GM12878 (cell line): ENCODE data around the gene SLC4A1. TPM values are rescaled to one million over a fixed set of nuclear protein-coding genes. Genes with fewer than 3 reads are reported as not detected.
A peak's percentile ranks its signal among the peaks of the same experiment; 100 is the strongest.

Experiments
- ATAC-seq: fragments of 200-7000 bp; cut with Tn5 transposase; 3 replicates; pipeline ENCODE4 v1.9.1; 2020; ENCODE audit warnings: mild to moderate bottlenecking, moderate library complexity
- BruUV-seq: library from RNA; stranded (reverse); fragments of 400-500 nt; replicated peaks from 2 replicates; lab custom pipeline; 2021; lab: Mats Ljungman, UMichigan
- CTCF ChIA-PET: fragments of 300-600 bp; sonication (Branson Sonifier 250); formaldehyde crosslinking; extraction: SDS; loops from one replicate; lab custom pipeline; 2021; ENCODE audit warnings: inconsistent platforms; lab: Yijun Ruan, JAX
- POLR2A ChIA-PET: fragments of 350-600 bp; formaldehyde crosslinking; extraction: SDS; loops from one replicate; lab custom pipeline; 2021; ENCODE audit warnings: inconsistent platforms; lab: Charles Lee
- RAD21 ChIA-PET: fragments of 300-600 bp; sonication (Branson Sonifier 250); formaldehyde crosslinking; loops from one replicate; lab custom pipeline; 2023; ENCODE audit warnings: antibody characterized with exemption; ENCODE audit not compliant: unreplicated experiment; lab: Charles Lee
- SMC1A ChIA-PET: fragments of 300-600 bp; sonication (Branson Sonifier 250); formaldehyde crosslinking; loops from one replicate; lab custom pipeline; 2023; ENCODE audit not compliant: unreplicated experiment, uncharacterized antibody; lab: Charles Lee
- DNase-seq: peaks from one replicate; pipeline ENCODE4 v3.0.0-alpha.2; 2011; ENCODE audit warnings: low read depth, low spot score
- FAIRE-seq: peaks from 3 replicates; lab custom pipeline; 2011; peaks lifted over from hg19 to GRCh38; lab: Jason Lieb, UNC
- H2AFZ ChIP-seq: 2 replicates; pipeline ENCODE4 v1.6.0; 2011; ENCODE audit warnings: low read depth, low read length, control low read depth; ENCODE audit not compliant: control insufficient read depth
- H3K27ac ChIP-seq: 2 replicates; pipeline ENCODE4 v1.5.1; 2011; ENCODE audit warnings: control low read depth; ENCODE audit not compliant: control insufficient read depth, insufficient read depth
- H3K27me3 ChIP-seq, 2 experiments: replicated peaks in 1 of 2; 2 replicates each; pipeline versions ENCODE4 v1.6.0 to v1.6.1; 2011; ENCODE audit warnings: low read length in 1 of 2; ENCODE audit not compliant: control insufficient read depth in 2 of 2, insufficient read depth in 2 of 2
- H3K36me3 ChIP-seq, 2 experiments: 2 replicates each; pipeline ENCODE4 v1.5.1; 2011; ENCODE audit warnings: low read length in 1 of 2; ENCODE audit not compliant: control insufficient read depth in 2 of 2, insufficient read depth in 2 of 2
- H3K4me1 ChIP-seq: 2 replicates; pipeline ENCODE4 v1.6.1; 2011; ENCODE audit warnings: mild to moderate bottlenecking, low read length, moderate library complexity, mixed read lengths; ENCODE audit not compliant: control insufficient read depth, insufficient read depth
- H3K4me2 ChIP-seq: 2 replicates; pipeline ENCODE4 v1.6.0; 2011; ENCODE audit warnings: control low read depth; ENCODE audit not compliant: control insufficient read depth, insufficient read depth
- H3K4me3 ChIP-seq: fragments of 200-600 bp; sonication (generic); 2 replicates; pipeline ENCODE4 v1.5.1; 2016
- H3K79me2 ChIP-seq: 2 replicates; pipeline ENCODE4 v1.6.0; 2011; ENCODE audit warnings: low read length; ENCODE audit not compliant: control insufficient read depth, insufficient read depth
- H3K9ac ChIP-seq: 2 replicates; pipeline ENCODE4 v1.8.0; 2011; ENCODE audit warnings: low read length, control low read depth, mixed read lengths; ENCODE audit not compliant: control insufficient read depth, insufficient read depth
- H3K9me3 ChIP-seq: replicated peaks from 3 replicates; pipeline ENCODE4 v1.5.1; 2011; ENCODE audit warnings: mild to moderate bottlenecking, low read length; ENCODE audit not compliant: control insufficient read depth, insufficient read depth
- H4K20me1 ChIP-seq: 2 replicates; pipeline ENCODE4 v1.6.0; 2011; ENCODE audit not compliant: control insufficient read depth, insufficient read depth
- GATAD2B ChIP-seq: fragments of 450-650 bp; conservative IDR thresholded peaks from 2 replicates; pipeline ENCODE4 v1.6.1; 2017; ENCODE audit warnings: low read depth, mild to moderate bottlenecking, moderate library complexity
- NRF1 ChIP-seq: conservative IDR thresholded peaks from 2 replicates; pipeline ENCODE4 v1.6.1; 2011; ENCODE audit warnings: mild to moderate bottlenecking, low read depth, low read length, improper control_type of control experiment
- RCOR1 ChIP-seq: conservative IDR thresholded peaks from 2 replicates; pipeline ENCODE4 v1.6.1; 2012; ENCODE audit warnings: low read depth, low read length, improper control_type of control experiment
- SMARCA5 ChIP-seq: fragments of 450-650 bp; IDR thresholded peaks from 2 replicates; pipeline ENCODE4 v1.6.1; 2017; ENCODE audit warnings: mild to moderate bottlenecking
- WGBS: methylation state at CpG from one replicate; pipeline ENCODE4 v1.1.6; 2016; ENCODE audit warnings: low lambda C conversion rate; ENCODE audit not compliant: insufficient replicate concordance, insufficient coverage; ENCODE audit errors: missing lambda C conversion rate; 5-methylcytosine and 5-hydroxymethylcytosine counted together
- in situ Hi-C: fragments of 300-500 bp; cut with MboI; formaldehyde crosslinking; loops from 9 replicates; pipeline ENCODE4 v1.14.3; 2018; ENCODE audit warnings: mixed read lengths
- intact Hi-C: fragments of 100-400 bp; cut with micrococcal nuclease; formaldehyde crosslinking; loops from one replicate; pipeline ENCODE4 v1.14.2; 2022; ENCODE audit not compliant: unreplicated experiment
- polyA plus RNA-seq, 11 experiments: library from polyadenylated mRNA; depleted of rRNA in 4 of 11; unstranded in 6 of 11; stranded (reverse) in 5 of 11; fragments of >200 nt; fragmentation: Nextera tagmentation in 4 of 11; fragmentation: Illumina TruSeq in 1 of 11; extraction: Ambion mirVana in 4 of 11; extraction: Trizol in 1 of 11; gene quantifications; 1 replicate in 1 of 11; 2 replicates in 10 of 11; pipeline versions ENCODE4 v1.2.1 to v1.2.3, GENCODE V29; 2011 to 2016; ENCODE audit warnings: inconsistent platforms in 2 of 11, missing spikeins in 2 of 11, low read depth in 1 of 11
- total RNA-seq, 4 experiments: library from RNA; depleted of rRNA in 3 of 4; stranded (reverse); fragments of >200 nt in 3 of 4; fragmentation: Illumina TruSeq in 1 of 4; extraction: Trizol in 1 of 4; gene quantifications; 2 replicates each; pipeline versions ENCODE4 v1.2.1 to v1.2.3, GENCODE V29; 2013 to 2021
- TF ChIP-seq, protein P1 (sequence below): fragments of 450-650 bp; formaldehyde crosslinking; IDR thresholded peaks from 2 replicates; pipeline ENCODE4 v1.5.0; 2022; ENCODE audit warnings: mild to moderate bottlenecking, missing genetic modification characterization

Gene SLC4A1
- total and polyA plus RNA-seq, 10 of the 15 experiments (the other 5 are each of a cell fraction or from before 2014, with no cell fraction given), result 0.03 TPM; not detected in 9

GRCh38 chr17:44279666-44280391 is 11.9 kb upstream of the SLC4A1 start (continued):
- no peak for TF ChIP-seq RCOR1

DNA sequence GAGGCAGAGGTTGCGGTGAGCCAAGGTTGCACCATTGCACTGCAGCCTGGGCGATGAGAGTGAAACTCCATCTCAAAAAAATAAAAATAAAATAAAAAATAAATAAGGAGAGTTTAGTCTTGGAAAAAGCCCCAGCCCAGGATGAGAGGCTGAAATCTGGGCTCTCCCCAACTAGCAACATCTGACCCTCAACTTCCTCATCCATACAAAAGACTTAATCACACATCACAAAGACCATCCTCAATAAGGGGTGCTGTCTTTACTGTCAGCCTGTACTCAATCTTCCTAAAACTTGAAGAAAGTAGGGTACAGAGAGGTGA is 11.4 kb upstream of the SLC4A1 start:
- no peak overlapping the region for H3K4me3 ChIP-seq
- ChIA-PET RAD21 (interaction anchor here (1.0 to 2.3 kb wide), 4 partner anchors 32 to 69 kb away, joined by 3 to 6 read pairs (median 5); no protein-coding TSS in a partner anchor), POLR2A (interaction anchor here (0.7 to 1.7 kb wide), 4 partner anchors 33 to 70 kb away, joined by 3 to 9 read pairs (median 6); no protein-coding TSS in a partner anchor), CTCF (interaction anchor here (0.8 to 1.7 kb wide), 6 partner anchors 13 to 75 kb away, joined by 3 to 4 read pairs (median 4); no protein-coding TSS in a partner anchor), SMC1A (interaction anchor here (2.0 kb wide), 1 partner anchor 69 kb away, joined by 6 read pairs; no protein-coding TSS in a partner anchor)
- 97% methylated on average over 2 of the region's 2 CpGs for WGBS
- ATAC-seq (no peak), DNase-seq (no peak), FAIRE-seq (no peak)
- H3K36me3 ChIP-seq, result no peaks in the 10 kb centered on the region
- BruUV-seq, result no TSS peak
- no peaks in the 10 kb centered on the region; a peak in 1 of 4 replicates for H3K27me3 ChIP-seq
- TF ChIP-seq NRF1 (no peak), GATAD2B (no peak), SMARCA5 (peak; percentile 79; the same call in 1 of the 2 replicates)
- TF ChIP-seq, protein P1, sequence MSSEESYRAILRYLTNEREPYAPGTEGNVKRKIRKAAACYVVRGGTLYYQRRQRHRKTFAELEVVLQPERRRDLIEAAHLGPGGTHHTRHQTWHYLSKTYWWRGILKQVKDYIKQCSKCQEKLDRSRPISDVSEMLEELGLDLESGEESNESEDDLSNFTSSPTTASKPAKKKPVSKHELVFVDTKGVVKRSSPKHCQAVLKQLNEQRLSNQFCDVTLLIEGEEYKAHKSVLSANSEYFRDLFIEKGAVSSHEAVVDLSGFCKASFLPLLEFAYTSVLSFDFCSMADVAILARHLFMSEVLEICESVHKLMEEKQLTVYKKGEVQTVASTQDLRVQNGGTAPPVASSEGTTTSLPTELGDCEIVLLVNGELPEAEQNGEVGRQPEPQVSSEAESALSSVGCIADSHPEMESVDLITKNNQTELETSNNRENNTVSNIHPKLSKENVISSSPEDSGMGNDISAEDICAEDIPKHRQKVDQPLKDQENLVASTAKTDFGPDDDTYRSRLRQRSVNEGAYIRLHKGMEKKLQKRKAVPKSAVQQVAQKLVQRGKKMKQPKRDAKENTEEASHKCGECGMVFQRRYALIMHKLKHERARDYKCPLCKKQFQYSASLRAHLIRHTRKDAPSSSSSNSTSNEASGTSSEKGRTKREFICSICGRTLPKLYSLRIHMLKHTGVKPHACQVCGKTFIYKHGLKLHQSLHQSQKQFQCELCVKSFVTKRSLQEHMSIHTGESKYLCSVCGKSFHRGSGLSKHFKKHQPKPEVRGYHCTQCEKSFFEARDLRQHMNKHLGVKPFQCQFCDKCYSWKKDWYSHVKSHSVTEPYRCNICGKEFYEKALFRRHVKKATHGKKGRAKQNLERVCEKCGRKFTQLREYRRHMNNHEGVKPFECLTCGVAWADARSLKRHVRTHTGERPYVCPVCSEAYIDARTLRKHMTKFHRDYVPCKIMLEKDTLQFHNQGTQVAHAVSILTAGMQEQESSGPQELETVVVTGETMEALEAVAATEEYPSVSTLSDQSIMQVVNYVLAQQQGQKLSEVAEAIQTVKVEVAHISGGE (CRISPR knock-in tag), result no peak
- no peaks in the 10 kb centered on the region for H3K9me3 ChIP-seq
- intact Hi-C loops (no loop called here), in situ Hi-C loops (loop anchor here (5.0 kb wide), 1 partner anchor 52 kb away; no protein-coding TSS in a partner anchor)
- H2AFZ ChIP-seq, result no peak overlapping the region
- H3K4me2 ChIP-seq, result peak overlapping the region; percentile 82
- H3K79me2 ChIP-seq, result no peaks in the 10 kb centered on the region
- peaks cover 16% of the 10 kb centered on the region for H3K4me1 ChIP-seq
- no peak overlapping the region for H3K9ac ChIP-seq
- H3K27ac ChIP-seq, result no peak overlapping the region
- H4K20me1 ChIP-seq, result no peaks in the 10 kb centered on the region
